ENCODE results near the gene ETHE1.
"Not testable (repeated sequence)": the region's sequence is repeated elsewhere in the genome, so short reads cannot be mapped to it uniquely, and the experiment has no call there.

Gene ETHE1

DNA sequence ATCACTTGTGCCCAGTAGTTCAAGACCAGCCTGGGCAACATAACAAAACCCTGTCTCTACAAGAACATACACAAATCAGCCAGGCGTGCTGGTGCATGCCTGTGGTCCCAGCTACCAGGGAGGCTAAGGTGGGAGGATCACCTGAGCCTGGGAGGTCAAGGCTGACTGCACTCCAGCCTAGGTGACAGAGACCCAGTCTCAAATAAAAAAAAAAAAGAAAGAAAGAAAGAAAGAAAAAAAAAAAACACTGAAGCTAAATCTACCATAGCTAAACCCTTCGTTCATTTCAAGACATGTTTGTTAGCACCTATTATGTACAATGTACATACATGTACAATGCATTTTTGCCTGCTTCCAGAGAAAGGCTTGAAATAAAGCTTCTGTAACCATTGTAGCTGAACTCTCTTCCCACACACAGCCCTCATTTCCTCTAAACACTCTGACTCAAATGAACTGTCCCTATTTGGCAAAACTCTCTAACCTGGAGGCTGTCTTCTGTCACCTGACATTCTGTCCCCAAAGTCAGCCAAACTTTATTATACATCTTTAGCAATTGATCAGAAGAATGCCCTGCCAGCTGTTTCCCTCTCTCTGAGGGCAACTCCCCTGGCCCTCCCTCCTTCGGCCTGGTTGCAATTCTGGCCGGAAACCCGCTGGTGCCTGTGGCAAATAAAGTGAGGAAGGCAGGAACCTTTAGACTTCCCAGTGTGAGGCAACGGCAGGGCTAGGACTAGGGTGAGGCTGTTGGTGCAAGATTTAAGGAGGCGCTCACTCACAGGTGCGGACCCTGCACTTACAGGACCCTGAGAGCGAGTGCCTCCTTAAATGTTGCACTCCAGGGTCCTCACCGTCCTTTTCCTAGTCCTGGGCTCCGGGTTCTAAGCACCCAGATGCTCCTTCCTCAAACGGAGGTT is 1.8 kb downstream of the ETHE1 start:
- DNase-seq (ENCODE audit: low read depth, low spot score) = no peak

DNA sequence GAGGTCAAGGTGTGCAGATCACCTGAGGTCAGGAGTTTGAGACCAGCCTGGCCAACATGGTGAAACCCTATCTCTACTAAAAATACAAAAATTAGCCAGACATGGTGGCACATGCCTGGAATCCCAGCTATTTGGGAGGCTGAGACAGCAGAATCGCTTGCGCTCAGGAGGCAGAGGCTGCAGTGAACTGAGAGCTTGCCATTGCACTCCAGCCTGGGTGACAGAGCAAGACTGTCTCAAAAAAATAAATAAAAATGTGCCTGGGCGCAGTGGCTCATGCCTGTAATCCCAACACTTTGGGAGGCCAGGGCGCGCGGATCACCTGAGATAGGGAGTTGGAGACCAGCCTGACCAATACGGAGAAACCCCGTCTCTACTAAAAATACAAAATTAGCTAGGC is 3.3 kb downstream of the ETHE1 start:
- DNase-seq (ENCODE audit: low read depth, low spot score) = not testable (repeated sequence)

- no peak for DNase-seq (ENCODE audit: low read depth, low spot score)
These were observed 4.1 kb downstream of the ETHE1 start for GRCh38 chr19:43522929-43523328.

- DNase-seq (ENCODE audit: low read depth, low spot score) = peak; percentile 45
These were observed 7.4 kb downstream of the ETHE1 start for GRCh38 chr19:43519436-43520088.

DNA sequence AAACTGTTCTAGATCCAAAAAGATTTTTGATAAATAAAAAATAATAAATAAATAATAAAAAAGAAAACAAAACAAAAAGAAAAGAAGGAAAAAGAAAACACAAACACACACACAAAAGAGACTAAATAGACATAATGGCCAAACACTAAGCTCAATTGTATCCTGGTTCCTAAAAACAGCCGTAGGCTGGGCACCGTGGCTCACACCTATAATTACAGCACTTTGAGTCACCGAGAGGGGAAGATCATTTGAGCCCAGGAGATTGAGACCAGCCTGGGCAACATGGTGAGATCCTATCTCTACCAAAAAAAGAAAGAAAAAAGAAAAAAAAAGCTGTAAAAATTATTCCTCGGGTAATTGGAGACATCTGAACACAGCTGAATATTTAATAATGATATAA is 8.9 kb downstream of the ETHE1 start:
- DNase-seq (ENCODE audit: low read depth, low spot score) = no peak

GRCh38 chr19:43512399-43512798 is 14.6 kb downstream of the ETHE1 start:
- not testable (repeated sequence) for DNase-seq (ENCODE audit: low read depth, low spot score)

DNA sequence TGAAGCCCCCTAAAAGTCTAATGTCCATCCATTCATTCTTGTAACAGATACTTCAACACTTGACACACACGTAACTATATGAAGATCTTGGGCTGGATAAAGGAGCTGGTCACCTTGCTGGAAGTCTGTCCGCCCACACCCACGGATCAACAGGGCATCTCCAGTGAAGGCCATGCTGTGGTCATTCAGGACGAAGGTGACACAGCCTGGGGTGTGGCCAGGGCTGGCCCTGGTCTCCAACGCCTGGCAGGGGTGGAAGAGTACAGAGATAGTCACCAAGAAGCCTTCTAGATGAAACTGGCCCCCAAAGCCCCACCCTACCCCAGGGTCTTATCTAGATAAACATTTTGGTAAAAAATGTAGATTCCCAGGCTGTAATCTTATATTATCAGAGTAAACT is 15.7 kb downstream of the ETHE1 start:
- DNase-seq (ENCODE audit: low read depth, low spot score) = no peak

DNA sequence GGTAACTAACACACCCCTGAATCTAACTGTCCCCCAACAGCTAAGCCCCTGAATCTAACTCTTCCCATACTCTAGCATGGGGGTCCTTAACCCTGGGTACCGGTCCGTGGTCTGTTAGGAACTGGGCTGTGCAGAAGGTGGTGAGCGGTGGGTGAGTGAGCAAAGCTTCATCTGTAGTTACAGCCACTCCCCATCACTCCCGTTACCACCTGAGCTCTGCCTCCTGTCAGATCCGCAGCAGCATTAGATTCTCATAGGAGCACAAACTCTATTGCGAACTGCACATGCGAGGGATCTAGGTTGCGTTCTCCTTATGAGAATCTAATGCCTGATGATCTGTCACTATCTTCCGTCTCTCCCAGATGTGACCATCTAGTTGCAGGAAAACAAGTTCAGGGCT is 16.3 kb downstream of the ETHE1 start:
- DNase-seq (ENCODE audit: low read depth, low spot score) = no peak

GRCh38 chr19:43507880-43508279 is 19.1 kb downstream of the ETHE1 start:
- no peak for DNase-seq (ENCODE audit: low read depth, low spot score)

GRCh38 chr19:43506629-43507028 is 20.4 kb downstream of the ETHE1 start:
- DNase-seq (ENCODE audit: low read depth, low spot score) = no peak

DNA sequence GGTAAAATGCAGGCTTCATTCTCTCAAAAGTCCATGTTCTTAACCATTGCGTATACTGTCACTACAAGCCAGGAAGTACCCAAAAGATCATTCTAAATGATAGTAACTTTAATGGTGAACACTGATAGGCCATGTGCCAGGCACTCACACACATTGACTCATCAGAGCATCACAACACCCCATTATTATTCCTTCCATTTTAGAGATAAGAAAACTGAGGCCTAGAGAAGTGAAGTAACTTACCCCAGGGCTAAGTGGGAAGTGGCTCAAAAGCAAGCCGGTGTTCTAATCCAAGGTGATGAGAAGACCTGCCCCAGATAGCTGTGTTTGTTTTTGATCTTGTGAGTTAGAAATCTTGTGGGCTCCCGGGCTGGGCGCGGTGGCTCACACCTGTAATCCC is 21.1 kb downstream of the ETHE1 start:
- DNase-seq (ENCODE audit: low read depth, low spot score) = no peak

GRCh38 chr19:43505186-43505456 is 21.9 kb downstream of the ETHE1 start:
- DNase-seq (ENCODE audit: low read depth, low spot score) = no peak

- DNase-seq (ENCODE audit: low read depth, low spot score) = no peak
These were observed 22.4 kb downstream of the ETHE1 start, which contains the start of gene PHLDB3 for GRCh38 chr19:43504426-43505185. PHLDB3 (minus strand) TSS chr19:43504746; CDS start chr19:43504118, 628 bp downstream.

- DNase-seq (ENCODE audit: low read depth, low spot score) = peak; percentile 61
These were observed 23.2 kb downstream of the ETHE1 start for GRCh38 chr19:43503501-43504425.

- DNase-seq (ENCODE audit: low read depth, low spot score) = no peak
These were observed 24.5 kb downstream of the ETHE1 start for GRCh38 chr19:43502419-43502976.

- no peak for DNase-seq (ENCODE audit: low read depth, low spot score)
These were observed 25.2 kb downstream of the ETHE1 start for GRCh38 chr19:43501661-43502418.

GRCh38 chr19:43499042-43499441 is 28.0 kb downstream of the ETHE1 start:
- no peak for DNase-seq (ENCODE audit: low read depth, low spot score)

DNA sequence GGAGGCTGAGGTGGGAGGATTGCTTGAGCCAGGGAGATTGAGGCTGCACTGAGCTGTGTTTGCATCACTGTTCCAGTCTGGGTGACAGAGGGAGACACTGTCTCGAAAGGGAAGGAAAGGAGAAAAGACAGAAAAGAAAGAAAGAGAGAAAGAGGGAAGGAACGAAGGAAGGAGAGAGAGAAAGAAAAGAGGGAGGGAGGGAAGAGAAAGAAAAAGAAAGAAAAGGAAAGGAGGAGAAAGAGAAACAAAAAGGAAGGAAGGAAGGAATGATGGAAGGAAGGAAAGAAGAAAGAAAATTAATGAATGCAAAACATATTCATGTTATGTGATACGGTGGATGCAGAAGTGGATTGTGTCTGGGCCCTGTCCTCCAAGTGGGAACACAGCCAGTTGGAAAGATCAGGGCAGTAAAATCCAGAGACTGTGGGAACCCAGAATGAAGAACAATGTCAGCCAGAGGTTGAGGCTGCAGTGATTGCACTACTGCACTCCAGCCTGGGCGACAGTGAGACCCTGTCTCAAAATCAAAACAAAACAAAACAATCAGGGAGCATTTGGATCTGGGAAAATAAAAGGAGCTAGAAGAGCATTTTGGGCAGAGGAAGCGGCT is 28.7 kb downstream of the ETHE1 start:
- no peak for DNase-seq (ENCODE audit: low read depth, low spot score)

- no peak for DNase-seq (ENCODE audit: low read depth, low spot score)
These were observed 30.0 kb downstream of the ETHE1 start for GRCh38 chr19:43496960-43497359.

DNA sequence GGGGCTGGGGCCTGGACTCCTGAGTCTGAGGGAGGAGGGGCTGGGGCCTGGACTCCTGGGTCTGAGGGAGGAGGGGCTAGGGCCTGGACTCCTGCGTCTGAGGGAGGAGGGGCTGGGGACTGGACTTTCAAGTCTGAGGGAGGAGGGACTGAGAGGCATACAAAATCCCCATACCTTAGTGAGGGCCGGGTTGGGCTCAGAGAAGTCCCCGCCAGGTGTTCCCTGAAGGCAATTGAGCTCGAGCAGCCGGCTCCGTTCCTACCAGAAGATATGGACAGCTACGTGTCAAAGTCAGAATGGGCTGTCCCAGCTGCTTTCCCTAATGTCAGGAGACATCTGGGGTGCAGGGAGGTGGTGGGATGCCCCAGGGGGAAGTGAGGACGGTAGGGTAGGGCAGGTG is 31.9 kb downstream of the ETHE1 start:
- DNase-seq (ENCODE audit: low read depth, low spot score) = no peak
